Measurements from ENCODE around the gene SPAG8.

SPAG8 gene

DNA sequence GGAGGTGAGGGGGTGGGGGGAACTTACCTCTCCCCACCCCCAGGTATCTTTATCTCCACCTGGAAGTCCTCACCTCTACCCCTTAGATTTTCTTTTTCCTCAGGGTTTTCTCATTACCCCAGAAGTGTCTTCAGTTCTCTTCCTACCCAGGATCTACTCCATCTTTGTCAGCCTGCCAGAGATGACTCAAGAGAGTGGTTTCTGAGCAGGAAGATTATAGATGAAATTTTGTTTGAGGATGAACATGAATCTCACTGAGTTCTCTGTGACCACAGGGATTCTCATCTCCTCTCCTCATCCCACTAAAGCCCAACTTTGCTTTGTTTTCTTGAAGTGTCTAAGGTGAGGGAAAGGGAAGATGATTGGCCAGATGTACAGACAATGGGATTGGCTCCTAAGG, 8.0 kb upstream of the SPAG8 start:
- Histone ChIP-seq H3K4me2 (ENCODE audit: low read depth, low read length, poor library complexity, severe bottlenecking) (no peak overlapping the region), H3K36me3 (ENCODE audit: insufficient read depth, low read length) (no peaks in the 10 kb centered on the region), H3K27me3 (ENCODE audit: insufficient read depth, low read length, poor library complexity, severe bottlenecking) (no peaks in the 10 kb centered on the region), H3K9me2 (replicated peaks; ENCODE audit: low read depth, low read length) (no peaks in the 10 kb centered on the region), H2AFZ (ENCODE audit: low read length) (no peak overlapping the region), H3K4me3 (ENCODE audit: low read length, poor library complexity, severe bottlenecking) (no peak overlapping the region), H3F3A (ENCODE audit: low read depth) (no peaks in the 10 kb centered on the region), H3K4me1 (ENCODE audit: insufficient read depth, low read length, poor library complexity, severe bottlenecking) (peaks cover 8% of the 10 kb centered on the region), H3K9ac (ENCODE audit: low read depth, low read length, poor library complexity, severe bottlenecking) (no peak overlapping the region), H3K9me3 (ENCODE audit: insufficient read depth, low read depth, low read length) (no peaks in the 10 kb centered on the region), H4K20me1 (ENCODE audit: insufficient read depth, low read length, poor library complexity, severe bottlenecking) (no peaks in the 10 kb centered on the region), H3K79me2 (ENCODE audit: insufficient read depth, low read length) (no peaks in the 10 kb centered on the region)
- TF ChIP-seq, protein P1, sequence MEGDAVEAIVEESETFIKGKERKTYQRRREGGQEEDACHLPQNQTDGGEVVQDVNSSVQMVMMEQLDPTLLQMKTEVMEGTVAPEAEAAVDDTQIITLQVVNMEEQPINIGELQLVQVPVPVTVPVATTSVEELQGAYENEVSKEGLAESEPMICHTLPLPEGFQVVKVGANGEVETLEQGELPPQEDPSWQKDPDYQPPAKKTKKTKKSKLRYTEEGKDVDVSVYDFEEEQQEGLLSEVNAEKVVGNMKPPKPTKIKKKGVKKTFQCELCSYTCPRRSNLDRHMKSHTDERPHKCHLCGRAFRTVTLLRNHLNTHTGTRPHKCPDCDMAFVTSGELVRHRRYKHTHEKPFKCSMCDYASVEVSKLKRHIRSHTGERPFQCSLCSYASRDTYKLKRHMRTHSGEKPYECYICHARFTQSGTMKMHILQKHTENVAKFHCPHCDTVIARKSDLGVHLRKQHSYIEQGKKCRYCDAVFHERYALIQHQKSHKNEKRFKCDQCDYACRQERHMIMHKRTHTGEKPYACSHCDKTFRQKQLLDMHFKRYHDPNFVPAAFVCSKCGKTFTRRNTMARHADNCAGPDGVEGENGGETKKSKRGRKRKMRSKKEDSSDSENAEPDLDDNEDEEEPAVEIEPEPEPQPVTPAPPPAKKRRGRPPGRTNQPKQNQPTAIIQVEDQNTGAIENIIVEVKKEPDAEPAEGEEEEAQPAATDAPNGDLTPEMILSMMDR (conservative IDR thresholded peaks at IDR 0.05; ENCODE audit: low read length): no peak
- TF ChIP-seq EZH2phosphoT487 (IDR thresholded peaks at IDR 0.05; ENCODE audit: borderline replicate concordance): no peak

DNA sequence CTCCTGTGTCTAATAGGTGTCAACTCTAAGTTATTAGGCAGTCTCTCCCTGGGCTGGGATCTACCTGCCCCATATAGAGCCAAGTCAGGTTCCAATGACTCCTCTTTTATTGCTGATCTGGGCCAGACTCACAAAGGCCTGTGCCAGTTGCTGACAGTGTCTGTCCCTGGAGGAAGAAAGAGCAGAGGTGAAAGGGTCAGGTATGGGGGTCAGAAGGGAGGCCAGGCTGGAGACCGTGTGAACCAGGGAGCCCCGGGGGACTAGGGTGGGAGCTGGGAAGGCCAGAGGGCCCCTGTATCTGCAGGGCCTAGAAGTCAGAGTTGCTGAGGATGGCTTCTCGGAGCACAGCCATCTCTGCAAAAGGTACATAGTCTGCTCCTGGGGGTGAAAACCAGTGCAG, 6.3 kb upstream of the SPAG8 start:
- H3K79me2 ChIP-seq (ENCODE audit: insufficient read depth, low read length): peaks cover 9% of the 10 kb centered on the region
- TF ChIP-seq EZH2phosphoT487 (IDR thresholded peaks at IDR 0.05; ENCODE audit: borderline replicate concordance): no peak
- TF ChIP-seq, protein P1 (conservative IDR thresholded peaks at IDR 0.05; ENCODE audit: low read length): no peak
- no peak overlapping the region for H2AFZ ChIP-seq (ENCODE audit: low read length)
- H3K36me3 ChIP-seq (ENCODE audit: insufficient read depth, low read length): no peaks in the 10 kb centered on the region
- H3K4me2 ChIP-seq (ENCODE audit: low read depth, low read length, poor library complexity, severe bottlenecking): no peak overlapping the region
- no peaks in the 10 kb centered on the region for H3K9me2 ChIP-seq (replicated peaks; ENCODE audit: low read depth, low read length)
- no peak overlapping the region for H3K9ac ChIP-seq (ENCODE audit: low read depth, low read length, poor library complexity, severe bottlenecking)
- H4K20me1 ChIP-seq (ENCODE audit: insufficient read depth, low read length, poor library complexity, severe bottlenecking): no peaks in the 10 kb centered on the region
- H3K4me1 ChIP-seq (ENCODE audit: insufficient read depth, low read length, poor library complexity, severe bottlenecking): peaks cover 19% of the 10 kb centered on the region
- H3K4me3 ChIP-seq (ENCODE audit: low read length, poor library complexity, severe bottlenecking): no peak overlapping the region
- peaks cover 4% of the 10 kb centered on the region; the same call in 1 of the 2 replicates for H3F3A ChIP-seq (ENCODE audit: low read depth)
- H3K9me3 ChIP-seq (ENCODE audit: insufficient read depth, low read depth, low read length): no peaks in the 10 kb centered on the region
- H3K27me3 ChIP-seq (ENCODE audit: insufficient read depth, low read length, poor library complexity, severe bottlenecking): no peaks in the 10 kb centered on the region

- peaks cover 5% of the 10 kb centered on the region for H3F3A ChIP-seq (ENCODE audit: low read depth)
- no peaks in the 10 kb centered on the region for H3K9me3 ChIP-seq (ENCODE audit: insufficient read depth, low read depth, low read length)
- no peak overlapping the region for H3K9ac ChIP-seq (ENCODE audit: low read depth, low read length, poor library complexity, severe bottlenecking)
- no peaks in the 10 kb centered on the region for H3K36me3 ChIP-seq (ENCODE audit: insufficient read depth, low read length)
- H3K27me3 ChIP-seq (ENCODE audit: insufficient read depth, low read length, poor library complexity, severe bottlenecking): no peaks in the 10 kb centered on the region
- no peak overlapping the region for H2AFZ ChIP-seq (ENCODE audit: low read length)
- H3K79me2 ChIP-seq (ENCODE audit: insufficient read depth, low read length): peaks cover 13% of the 10 kb centered on the region
- H3K9me2 ChIP-seq (replicated peaks; ENCODE audit: low read depth, low read length): no peaks in the 10 kb centered on the region
- no peak overlapping the region for H3K4me3 ChIP-seq (ENCODE audit: low read length, poor library complexity, severe bottlenecking)
- TF ChIP-seq EZH2phosphoT487 (IDR thresholded peaks at IDR 0.05; ENCODE audit: borderline replicate concordance): no peak
- TF ChIP-seq, protein P1 (conservative IDR thresholded peaks at IDR 0.05; ENCODE audit: low read length): peak; percentile 41; the same call in 1 of the 2 replicates
- H3K4me1 ChIP-seq (ENCODE audit: insufficient read depth, low read length, poor library complexity, severe bottlenecking): peaks cover 32% of the 10 kb centered on the region
- peak overlapping the region; percentile 71 for H3K4me2 ChIP-seq (ENCODE audit: low read depth, low read length, poor library complexity, severe bottlenecking)
- H4K20me1 ChIP-seq (ENCODE audit: insufficient read depth, low read length, poor library complexity, severe bottlenecking): no peaks in the 10 kb centered on the region
Measured at GRCh38 chr9:35816708-35817107, 4.6 kb upstream of the SPAG8 start.

All from Loucy (cell line).